IPS DF 19.7 (cell line): Measurements from ENCODE around the gene DERL2.

Source experiments
- DNase-seq: peaks from one replicate; pipeline ENCODE4 v3.0.0-alpha.2; 2013; ENCODE audit warnings: low read depth, low spot score

Gene DERL2

GRCh38 chr17:5485270-5486205 lies at the start of gene DERL2:
Gene DERL2, minus strand, starts transcription at chr17:5486178. Its CDS starts 17 bp downstream, at chr17:5486161.
- DNase-seq, result no peak

DNA sequence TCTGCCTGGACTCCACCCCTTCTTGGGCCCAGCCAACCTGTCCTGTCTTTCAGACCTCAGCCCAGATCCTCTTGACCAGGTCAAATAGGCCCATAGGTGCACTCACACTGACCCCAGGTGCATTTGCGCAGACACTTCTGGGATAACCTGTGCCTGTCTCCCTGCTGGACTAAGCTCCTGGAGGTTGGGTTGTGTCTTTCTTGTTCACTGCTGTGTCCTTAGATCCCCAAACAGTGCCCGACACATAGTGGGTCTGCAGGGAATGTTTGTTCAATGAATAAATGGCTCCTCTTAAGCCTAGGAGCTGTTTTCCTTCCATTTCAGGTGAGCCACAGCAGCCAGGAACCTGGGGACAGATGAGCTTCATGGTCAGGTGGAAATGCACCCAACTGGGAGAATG lies 49.5 kb upstream of the DERL2 start:
- DNase-seq, result no peak

DNA sequence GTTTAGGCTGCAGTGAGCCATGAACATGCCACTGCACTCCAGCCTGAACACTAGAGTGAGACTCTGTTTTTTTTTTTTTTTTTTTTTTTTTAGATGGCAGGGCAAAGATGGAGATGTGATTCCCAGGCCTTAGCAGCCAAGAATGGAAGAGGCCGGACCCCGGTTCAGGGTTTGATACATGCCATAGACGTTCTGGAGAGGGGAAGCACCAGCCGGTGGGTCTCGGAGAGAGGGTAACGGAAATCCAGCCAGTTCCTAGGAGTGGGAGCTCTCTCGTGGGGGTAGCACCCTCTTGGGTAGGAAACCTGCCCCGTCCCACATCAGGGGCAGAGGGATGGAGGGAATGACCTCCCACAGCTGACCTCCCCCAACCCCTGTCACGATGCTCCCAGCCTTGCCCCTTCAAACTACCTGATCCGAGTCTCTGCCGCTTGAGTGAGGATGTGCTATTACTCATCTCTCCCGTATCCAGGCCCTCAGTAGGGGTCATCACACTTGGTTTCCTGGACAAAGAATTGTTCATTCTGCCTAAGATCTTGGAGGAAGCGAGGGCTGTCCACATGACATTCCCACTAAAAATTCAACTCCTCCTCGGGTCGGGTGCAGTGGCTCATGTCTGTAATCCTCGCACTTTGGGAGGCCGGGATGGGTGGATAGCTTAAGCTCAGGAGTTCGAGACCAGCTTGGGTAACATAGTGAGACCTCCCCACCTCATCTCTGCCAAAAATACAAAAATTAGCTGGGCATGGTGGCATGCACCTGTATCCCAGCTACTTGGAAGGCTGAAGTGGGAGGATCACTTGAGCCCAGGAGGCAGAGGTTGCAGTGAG lies 47.7 kb upstream of the DERL2 start:
- no peak for DNase-seq

DNA sequence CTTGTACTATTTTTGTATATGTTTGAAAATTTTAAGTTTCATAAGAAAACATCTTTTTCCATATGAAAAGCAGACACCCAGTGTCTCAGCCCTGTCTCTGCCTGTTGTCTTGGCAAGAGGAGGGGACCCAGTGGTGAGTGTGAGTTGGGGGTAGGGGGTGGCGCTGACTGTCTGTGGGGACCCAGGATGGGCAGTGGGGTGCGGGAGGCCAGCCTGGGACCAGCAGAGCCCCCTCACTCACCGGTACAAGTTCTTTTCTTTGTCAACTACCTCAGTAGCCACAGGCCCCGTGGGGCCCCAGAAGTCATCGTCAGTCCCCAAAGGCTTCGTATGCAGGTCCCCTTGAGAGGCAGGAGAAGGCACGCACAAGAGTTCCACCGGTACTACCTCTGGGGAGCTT lies 46.6 kb upstream of the DERL2 start:
- DNase-seq, result no peak

GRCh38 chr17:5531085-5531418 lies 45.1 kb upstream of the DERL2 start:
- no peak for DNase-seq

DNA sequence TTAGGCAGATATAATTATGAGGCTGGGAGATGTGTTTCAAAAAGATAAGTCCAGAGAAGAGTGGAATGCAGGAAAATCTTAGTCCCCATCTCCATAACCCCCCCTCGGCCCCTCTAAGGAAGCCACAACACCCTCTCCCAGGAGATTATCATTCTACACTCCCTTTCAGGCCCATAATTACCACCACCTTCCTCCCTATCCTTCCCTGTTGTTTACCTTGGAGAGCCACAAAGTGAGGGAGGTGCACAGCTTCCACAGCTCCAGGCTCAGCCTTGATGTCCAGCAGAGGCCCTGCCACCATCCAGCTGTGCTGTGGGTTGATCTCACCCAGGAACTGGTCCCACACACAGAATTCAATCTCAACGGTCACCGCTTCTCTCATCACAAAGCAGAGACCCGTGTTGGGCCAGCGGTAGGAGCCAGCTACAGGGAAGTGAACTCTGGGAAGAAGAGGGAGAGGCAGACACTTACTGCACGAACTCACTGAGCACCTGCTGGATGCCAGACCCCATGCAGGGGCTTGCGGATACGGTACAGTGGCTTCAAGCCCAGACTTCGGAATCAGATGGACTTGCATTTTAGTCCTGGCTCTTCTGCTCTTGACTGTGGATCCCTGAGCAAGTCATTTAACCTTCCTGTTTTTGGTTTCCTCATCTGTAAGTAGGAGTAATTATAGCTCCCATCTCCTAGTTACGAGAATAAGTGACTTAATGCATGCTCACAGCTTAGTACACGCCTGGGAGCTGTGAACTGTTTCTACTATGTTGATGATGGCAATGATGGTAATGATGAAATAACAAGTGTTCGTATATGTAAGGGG lies 44.5 kb upstream of the DERL2 start:
- DNase-seq, result no peak

GRCh38 chr17:5527601-5528250 lies 41.7 kb upstream of the DERL2 start:
- DNase-seq, result no peak

DNA sequence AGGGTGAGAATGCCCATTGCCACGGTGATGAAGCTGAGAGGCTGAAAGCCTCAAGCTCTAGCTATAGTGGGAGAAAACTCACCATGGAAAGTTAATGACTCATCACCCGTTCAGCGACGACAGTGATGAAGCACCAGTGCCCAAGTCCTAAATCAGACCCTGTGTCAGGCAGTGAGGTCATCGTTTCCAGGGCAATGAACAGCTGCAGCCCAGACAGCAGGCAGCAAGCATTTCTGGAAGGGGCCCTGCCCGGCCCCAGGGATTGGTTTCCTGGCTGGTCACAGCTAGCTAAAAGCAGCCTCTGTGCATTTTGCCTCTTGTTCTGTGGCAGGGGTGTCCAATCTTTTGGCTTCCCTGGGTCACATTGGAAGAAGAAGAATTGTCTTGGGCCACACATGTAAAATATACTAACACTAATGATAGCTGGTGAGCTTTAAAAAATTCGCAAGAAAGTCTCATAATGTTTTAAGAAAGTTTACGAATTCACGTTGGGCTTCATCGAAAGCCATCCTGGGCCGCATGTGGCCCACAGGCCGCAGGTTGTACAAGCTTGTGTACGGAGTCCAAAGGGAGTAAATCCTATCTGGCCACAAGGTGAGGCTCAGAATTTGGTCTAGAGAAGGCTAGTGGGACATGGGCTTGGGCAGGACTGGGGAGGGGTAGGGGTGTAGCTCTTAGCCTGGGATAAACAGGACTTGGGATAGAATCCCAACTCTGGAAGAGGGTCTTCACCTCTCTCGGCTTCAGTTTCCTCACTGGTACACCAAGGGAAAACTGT lies 41.0 kb upstream of the DERL2 start:
- no peak for DNase-seq

DNA sequence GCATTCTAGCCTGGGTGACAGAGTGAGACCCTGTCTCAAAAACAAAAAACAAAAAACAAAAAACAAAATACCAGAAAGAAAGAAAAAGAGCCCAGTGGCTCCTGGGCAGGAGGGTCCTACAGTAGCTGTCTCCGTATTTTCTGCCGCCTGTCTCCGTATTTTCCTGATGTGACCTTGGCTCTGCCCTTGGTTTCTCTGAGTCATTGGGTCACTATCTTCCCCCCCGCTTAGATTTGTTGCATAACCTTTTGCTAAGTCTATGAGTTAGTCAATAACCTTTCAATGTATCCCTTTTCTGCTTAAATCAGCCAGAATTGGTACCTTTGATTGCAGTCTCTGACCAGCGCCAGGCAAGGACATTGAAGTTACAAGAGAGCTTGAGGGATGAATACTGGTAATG lies 37.3 kb upstream of the DERL2 start:
- DNase-seq, result no peak

DNA sequence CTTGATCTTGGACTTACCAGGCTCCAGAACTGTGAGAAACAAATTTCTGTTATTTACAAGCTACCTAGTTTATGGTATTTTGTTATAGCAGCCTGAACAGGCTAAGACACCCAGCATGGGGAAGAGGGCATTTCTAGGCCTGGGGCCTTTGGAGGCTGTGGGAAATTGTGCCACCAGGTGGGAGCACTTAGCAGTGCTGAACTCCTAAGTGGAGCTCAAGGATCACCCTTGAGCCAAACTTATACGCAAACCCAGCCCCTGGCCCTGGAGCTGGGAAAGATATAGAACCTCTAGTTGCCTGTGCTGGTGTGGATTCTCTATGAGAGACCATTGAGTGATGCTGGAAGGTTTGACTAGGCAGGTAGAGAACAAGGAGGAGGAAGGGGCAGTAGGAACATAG lies 36.5 kb upstream of the DERL2 start:
- no peak for DNase-seq

GRCh38 chr17:5516060-5516792 lies 30.2 kb upstream of the DERL2 start:
- DNase-seq, result no peak

- no peak for DNase-seq
These were observed 29.0 kb upstream of the DERL2 start for GRCh38 chr17:5514976-5515375.

DNA sequence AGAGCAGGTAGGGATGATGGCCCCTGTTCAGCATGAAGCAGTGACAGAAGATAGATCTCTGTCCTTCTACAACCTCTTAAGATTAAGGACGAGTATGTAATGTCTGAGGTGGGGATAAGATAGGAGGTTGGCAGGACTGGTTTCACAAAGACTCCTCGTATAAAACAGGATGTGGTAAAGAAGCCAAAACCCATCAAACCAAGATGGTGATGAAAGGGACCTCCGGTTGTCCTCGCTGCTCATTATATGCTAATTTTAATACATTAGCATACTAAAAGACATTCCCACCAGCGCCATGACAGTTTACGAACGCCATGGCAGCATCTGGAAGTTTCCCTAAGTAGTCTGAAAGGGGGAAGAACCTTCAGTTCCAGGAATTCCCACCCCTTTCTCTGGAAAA lies 27.6 kb upstream of the DERL2 start:
- no peak for DNase-seq

DNA sequence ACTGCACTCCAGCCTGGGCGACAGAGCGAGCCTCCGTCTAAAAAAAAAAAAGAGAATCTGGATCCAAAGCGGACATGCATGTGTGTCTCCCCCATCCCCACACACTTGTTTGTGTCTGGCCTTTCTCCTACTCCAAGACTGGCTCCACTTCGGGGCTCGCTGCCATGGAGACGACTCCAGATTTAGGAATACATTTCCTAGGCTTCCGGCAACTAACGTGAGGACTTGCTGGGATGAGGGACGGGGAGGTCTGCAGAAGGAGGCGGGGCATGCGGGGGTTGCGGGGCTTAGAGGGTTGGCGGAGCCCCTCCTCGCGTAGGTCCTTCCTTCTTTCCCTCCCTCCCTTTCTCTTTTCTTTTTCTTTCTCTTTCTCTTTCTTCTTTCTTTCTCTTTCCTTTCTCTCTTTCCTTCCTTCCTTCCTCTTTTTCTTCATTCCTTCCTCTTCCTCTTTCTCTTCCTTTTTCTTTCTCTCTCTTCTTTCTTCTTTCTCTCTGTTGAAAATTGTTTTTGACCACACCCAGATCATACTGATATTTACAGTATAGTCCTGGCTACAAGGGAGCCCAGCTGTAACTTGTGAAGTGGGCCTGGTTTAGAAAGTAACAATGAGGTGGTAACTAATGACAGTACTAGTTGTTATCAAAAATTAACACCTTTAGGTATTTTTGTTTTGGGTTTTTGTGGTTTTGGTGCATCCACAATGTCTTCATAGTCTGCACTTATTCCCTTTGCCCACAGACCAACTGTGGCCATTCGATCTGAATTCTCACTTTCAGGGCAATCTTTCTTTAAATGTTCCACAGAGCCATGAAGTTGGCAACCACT lies 25.6 kb upstream of the DERL2 start:
- no peak for DNase-seq

DNA sequence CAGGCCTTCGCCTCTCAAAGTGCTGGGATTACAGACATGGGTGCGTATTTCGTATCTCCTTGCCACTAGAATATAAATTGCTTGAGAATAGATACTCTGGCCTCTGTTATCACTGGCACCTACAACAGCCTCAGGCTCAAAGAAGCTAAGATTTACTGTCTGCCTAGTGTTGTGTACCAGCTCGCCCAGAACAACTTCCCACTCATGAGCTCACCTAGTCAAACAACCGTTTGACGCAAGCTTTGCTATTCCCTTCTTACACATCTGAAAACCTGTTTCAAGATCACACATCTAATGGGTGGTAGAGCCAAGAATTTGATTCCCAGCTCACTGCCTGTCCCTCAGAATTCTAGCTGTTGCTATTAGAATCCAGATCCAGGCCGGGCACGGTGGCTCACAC lies 24.8 kb upstream of the DERL2 start:
- no peak for DNase-seq

- DNase-seq, result no peak
These were observed 23.5 kb upstream of the DERL2 start for GRCh38 chr17:5509482-5509881.

- DNase-seq, result peak; percentile 47
These were observed 22.8 kb upstream of the DERL2 start for GRCh38 chr17:5508810-5509209.

DNA sequence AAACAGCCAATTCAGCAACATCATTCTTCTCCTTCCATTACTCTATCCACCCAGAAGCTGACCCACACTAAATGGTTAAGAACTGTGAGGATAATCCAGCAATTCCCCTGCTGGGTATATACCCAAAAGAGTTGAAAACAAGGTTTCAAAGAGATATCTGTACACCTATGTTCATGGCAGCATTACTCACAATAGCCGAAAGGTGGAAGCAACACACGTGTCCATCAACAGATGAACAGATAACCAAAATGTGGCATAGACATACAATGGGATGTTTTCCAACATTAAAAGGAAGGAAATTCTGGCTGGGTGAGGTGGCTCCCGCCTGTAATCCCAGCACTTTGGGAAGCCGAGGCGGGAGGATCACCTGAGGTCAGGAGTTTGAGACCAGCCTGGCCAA lies 20.3 kb upstream of the DERL2 start:
- no peak for DNase-seq

DNA sequence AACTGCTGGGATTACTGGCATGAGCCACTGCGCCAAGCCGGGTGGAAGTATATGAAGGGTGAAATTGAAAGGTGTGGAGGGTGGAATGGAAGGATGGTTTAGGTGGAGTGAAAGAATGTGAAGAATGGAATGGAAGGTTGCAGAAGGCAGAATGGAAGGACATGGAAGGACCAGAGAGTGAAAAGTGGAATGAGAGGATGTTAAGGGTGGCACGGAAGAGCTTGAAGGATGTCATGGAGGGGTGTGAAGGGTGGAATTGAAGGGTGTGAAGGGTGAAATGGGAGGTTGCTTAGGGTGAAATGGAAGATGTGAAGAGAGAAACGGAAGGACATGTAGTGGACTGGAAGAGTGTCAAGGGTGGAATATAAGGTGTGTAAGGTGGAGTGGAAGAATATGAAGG lies 16.6 kb upstream of the DERL2 start:
- DNase-seq, result no peak
